WTC11 (cell line): Measurements from ENCODE around the gene RAB24.

Source experiments
- CBFB ChIP-seq: sonication (generic); formaldehyde crosslinking; IDR thresholded peaks from 2 replicates; pipeline ENCODE4 v1.8.1; 2022; ENCODE audit warnings: mild to moderate bottlenecking, low read depth, missing genetic modification reagents
- ZNF423 ChIP-seq: fragments of 250-450 bp; sonication (Bioruptor Pico); IDR thresholded peaks from 2 replicates; pipeline ENCODE4 v2.1.2; 2022; ENCODE audit warnings: mild to moderate bottlenecking, moderate library complexity
- TF ChIP-seq, protein P1 (sequence below): sonication (generic); formaldehyde crosslinking; IDR thresholded peaks from 2 replicates; pipeline ENCODE4 v1.8.0; 2023; ENCODE audit warnings: missing genetic modification reagents, mild to moderate bottlenecking, borderline replicate concordance
- TF ChIP-seq, protein P2 (sequence below): fragments of 200-600 bp; IDR thresholded peaks from 2 replicates; pipeline ENCODE4 v1.8.0; 2022; ENCODE audit warnings: antibody characterized with exemption
- TF ChIP-seq, protein P3 (sequence below): sonication (generic); formaldehyde crosslinking; IDR thresholded peaks from 2 replicates; pipeline ENCODE4 v1.8.1; 2022; ENCODE audit warnings: low read depth, missing genetic modification reagents, borderline replicate concordance

DNA sequence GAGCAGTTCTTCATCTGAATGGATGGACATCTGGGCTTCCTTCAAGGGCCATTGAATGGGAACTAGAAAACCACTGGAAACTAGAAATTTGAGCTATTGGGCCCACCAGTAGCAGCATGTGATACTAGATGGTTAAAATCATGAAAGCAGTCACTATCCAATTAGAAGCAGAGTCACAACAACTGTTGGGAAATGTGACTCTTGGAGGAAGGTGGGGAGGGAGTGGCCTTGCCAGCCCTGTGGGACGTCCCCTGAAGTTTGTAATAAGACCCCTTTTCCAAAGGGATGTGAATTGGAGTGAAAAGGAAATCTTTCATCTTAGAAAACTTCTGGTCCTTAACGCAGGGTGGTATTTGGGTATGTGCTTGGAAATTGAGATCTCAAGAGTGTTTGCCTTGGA, 5.6 kb downstream of the RAB24 start:
- TF ChIP-seq, protein P1, sequence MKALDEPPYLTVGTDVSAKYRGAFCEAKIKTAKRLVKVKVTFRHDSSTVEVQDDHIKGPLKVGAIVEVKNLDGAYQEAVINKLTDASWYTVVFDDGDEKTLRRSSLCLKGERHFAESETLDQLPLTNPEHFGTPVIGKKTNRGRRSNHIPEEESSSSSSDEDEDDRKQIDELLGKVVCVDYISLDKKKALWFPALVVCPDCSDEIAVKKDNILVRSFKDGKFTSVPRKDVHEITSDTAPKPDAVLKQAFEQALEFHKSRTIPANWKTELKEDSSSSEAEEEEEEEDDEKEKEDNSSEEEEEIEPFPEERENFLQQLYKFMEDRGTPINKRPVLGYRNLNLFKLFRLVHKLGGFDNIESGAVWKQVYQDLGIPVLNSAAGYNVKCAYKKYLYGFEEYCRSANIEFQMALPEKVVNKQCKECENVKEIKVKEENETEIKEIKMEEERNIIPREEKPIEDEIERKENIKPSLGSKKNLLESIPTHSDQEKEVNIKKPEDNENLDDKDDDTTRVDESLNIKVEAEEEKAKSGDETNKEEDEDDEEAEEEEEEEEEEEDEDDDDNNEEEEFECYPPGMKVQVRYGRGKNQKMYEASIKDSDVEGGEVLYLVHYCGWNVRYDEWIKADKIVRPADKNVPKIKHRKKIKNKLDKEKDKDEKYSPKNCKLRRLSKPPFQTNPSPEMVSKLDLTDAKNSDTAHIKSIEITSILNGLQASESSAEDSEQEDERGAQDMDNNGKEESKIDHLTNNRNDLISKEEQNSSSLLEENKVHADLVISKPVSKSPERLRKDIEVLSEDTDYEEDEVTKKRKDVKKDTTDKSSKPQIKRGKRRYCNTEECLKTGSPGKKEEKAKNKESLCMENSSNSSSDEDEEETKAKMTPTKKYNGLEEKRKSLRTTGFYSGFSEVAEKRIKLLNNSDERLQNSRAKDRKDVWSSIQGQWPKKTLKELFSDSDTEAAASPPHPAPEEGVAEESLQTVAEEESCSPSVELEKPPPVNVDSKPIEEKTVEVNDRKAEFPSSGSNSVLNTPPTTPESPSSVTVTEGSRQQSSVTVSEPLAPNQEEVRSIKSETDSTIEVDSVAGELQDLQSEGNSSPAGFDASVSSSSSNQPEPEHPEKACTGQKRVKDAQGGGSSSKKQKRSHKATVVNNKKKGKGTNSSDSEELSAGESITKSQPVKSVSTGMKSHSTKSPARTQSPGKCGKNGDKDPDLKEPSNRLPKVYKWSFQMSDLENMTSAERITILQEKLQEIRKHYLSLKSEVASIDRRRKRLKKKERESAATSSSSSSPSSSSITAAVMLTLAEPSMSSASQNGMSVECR, result no peak
- TF ChIP-seq ZNF423 (CRISPR knock-in tag), result no peak
- TF ChIP-seq, protein P2, sequence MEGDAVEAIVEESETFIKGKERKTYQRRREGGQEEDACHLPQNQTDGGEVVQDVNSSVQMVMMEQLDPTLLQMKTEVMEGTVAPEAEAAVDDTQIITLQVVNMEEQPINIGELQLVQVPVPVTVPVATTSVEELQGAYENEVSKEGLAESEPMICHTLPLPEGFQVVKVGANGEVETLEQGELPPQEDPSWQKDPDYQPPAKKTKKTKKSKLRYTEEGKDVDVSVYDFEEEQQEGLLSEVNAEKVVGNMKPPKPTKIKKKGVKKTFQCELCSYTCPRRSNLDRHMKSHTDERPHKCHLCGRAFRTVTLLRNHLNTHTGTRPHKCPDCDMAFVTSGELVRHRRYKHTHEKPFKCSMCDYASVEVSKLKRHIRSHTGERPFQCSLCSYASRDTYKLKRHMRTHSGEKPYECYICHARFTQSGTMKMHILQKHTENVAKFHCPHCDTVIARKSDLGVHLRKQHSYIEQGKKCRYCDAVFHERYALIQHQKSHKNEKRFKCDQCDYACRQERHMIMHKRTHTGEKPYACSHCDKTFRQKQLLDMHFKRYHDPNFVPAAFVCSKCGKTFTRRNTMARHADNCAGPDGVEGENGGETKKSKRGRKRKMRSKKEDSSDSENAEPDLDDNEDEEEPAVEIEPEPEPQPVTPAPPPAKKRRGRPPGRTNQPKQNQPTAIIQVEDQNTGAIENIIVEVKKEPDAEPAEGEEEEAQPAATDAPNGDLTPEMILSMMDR, result no peak
- TF ChIP-seq, protein P3, sequence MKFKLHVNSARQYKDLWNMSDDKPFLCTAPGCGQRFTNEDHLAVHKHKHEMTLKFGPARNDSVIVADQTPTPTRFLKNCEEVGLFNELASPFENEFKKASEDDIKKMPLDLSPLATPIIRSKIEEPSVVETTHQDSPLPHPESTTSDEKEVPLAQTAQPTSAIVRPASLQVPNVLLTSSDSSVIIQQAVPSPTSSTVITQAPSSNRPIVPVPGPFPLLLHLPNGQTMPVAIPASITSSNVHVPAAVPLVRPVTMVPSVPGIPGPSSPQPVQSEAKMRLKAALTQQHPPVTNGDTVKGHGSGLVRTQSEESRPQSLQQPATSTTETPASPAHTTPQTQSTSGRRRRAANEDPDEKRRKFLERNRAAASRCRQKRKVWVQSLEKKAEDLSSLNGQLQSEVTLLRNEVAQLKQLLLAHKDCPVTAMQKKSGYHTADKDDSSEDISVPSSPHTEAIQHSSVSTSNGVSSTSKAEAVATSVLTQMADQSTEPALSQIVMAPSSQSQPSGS, result no peak
- TF ChIP-seq CBFB (CRISPR knock-in tag), result no peak
